ENCODE results near the gene SLC20A1. TPM values are rescaled to one million over a fixed set of nuclear protein-coding genes. Genes with fewer than 3 reads are reported as not detected.

Gene SLC20A1
- total and polyA plus RNA-seq, 3 donors from 2014 or later, result 30.2 to 47.8 (median 38.7) TPM

- no peak for DNase-seq
Measured at GRCh38 chr2:112694182-112694581, 48.4 kb downstream of the SLC20A1 start.

DNA sequence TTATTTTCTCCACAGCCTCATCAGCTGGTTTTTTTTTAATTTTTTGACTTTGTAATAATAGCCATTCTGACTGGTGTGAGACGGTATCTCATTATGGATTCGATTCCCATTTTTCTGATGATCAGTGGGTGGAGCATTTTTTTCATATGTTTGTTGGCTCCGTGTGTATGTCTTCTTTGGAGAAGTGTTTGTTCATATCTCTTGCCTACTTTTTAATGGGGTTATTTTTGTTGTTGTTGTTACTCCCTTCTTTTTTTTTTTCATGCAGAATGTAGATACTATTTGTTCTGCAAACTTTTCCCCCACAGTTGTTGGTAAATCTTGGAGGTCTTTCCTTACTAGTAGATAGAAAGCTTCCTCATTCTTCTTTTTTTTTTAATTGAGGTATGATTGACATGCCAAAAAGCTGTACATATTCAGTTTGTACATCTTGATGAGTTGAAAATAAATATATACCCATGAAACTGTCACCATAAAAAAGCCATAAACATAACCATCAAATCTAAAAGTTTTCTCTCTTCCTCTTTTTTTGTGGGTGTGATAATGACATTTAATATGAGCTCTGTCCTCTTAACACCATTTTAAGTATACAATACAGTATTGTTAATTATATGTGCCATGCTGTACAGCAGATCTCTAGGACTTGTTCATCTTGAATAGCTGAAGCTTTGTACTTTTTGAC is 53.2 kb downstream of the SLC20A1 start:
- Histone ChIP-seq H3K9me3 (no peaks in the 10 kb centered on the region), H3K4me3 (no peak overlapping the region), H3K27me3 (no peaks in the 10 kb centered on the region), H3K4me1 (no peaks in the 10 kb centered on the region), H3K36me3 (ENCODE audit: low read depth, missing control alignments) (no peaks in the 10 kb centered on the region), H3K27ac (no peak overlapping the region)
- DNase-seq, result no peak
- intact Hi-C loops (cut with DNase I; ENCODE audit: low total_unique reads), result no loop called here
- WGBS, 2 donors, result 77 to 81% methylated on average over 3 of the region's 3 CpGs
- TF ChIP-seq CTCF (IDR thresholded peaks at IDR 0.05) (no peak), POLR2A (IDR thresholded peaks at IDR 0.05) (no peak)

More at GRCh38 chr2:112694182-112694581, 48.4 kb downstream of the SLC20A1 start:
- Histone ChIP-seq H3K27ac (no peak overlapping the region), H3K27me3 (no peaks in the 10 kb centered on the region), H3K36me3 (ENCODE audit: low read depth, missing control alignments) (no peaks in the 10 kb centered on the region), H3K4me1 (no peaks in the 10 kb centered on the region), H3K4me3 (no peak overlapping the region), H3K9me3 (no peaks in the 10 kb centered on the region)
- intact Hi-C loops (cut with DNase I; ENCODE audit: low total_unique reads), result no loop called here
- TF ChIP-seq CTCF (IDR thresholded peaks at IDR 0.05), result no peak
- TF ChIP-seq POLR2A (IDR thresholded peaks at IDR 0.05), result no peak
- 95 to 96% methylated on average over 11 of the region's 12 CpGs for WGBS, 2 donors

DNA sequence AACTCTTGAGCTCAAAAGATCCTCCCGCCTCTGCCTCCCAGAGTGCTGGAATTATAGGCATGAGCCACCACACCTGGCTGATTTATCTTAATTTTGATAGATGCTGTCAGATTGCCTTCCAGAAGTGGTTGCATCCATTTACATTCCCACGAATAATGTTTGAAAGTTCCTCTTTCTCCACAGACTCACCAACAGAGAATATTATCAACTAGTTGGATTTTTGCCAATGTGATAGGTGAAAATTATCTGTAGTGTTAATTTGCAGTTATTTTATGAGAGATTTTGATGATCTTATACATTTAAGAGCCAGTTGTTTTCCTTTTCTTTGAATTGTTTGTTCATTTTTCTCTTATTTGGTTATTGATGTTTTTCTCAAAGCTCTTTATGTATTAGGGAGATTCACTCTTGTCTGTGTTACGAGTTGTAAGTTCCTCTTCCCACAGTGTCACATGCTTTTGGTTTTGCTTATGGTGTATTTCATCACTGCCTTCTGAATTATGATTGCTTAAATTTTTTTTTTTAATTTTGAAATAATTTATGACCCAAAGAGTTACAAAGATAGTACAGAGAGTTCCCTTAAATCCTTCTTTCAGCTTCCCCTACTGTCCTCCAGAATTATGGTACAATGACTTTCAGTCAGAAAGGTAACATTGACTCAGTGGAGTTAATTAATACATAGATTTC is 54.4 kb downstream of the SLC20A1 start:
- Histone ChIP-seq H3K9me3 (no peaks in the 10 kb centered on the region), H3K27me3 (no peaks in the 10 kb centered on the region), H3K4me1 (no peaks in the 10 kb centered on the region), H3K36me3 (ENCODE audit: low read depth, missing control alignments) (no peaks in the 10 kb centered on the region), H3K4me3 (no peak overlapping the region), H3K27ac (no peak overlapping the region)
- intact Hi-C loops (cut with DNase I; ENCODE audit: low total_unique reads), result no loop called here
- DNase-seq, result no peak
- TF ChIP-seq POLR2A (IDR thresholded peaks at IDR 0.05), result no peak
- no peak for TF ChIP-seq CTCF (IDR thresholded peaks at IDR 0.05)
- WGBS, 2 donors, result 78 to 80% methylated on average over 3 of the region's 3 CpGs

DNA sequence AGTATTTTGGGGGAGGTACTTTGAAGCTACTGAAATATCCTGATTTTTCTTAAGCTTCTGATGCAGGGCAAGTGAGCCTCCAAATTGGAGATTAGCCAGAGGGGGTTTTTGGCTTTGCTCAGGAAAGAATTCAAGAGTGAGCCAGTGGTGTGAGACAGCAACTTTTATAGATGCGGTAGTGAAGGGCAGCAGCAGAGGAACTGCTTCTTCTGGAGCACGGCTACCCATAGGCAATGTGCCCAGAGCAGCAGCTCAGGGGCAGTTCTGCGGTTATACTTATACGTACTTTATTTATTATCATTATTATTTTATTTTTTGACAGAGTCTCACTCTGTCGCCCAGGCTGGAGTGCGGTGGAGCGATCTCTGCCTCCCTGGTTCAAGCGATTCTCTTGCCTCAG is 55.3 kb downstream of the SLC20A1 start:
- Histone ChIP-seq H3K9me3 (no peaks in the 10 kb centered on the region), H3K36me3 (ENCODE audit: low read depth, missing control alignments) (no peaks in the 10 kb centered on the region), H3K4me1 (no peaks in the 10 kb centered on the region), H3K4me3 (no peak overlapping the region), H3K27ac (no peak overlapping the region), H3K27me3 (no peaks in the 10 kb centered on the region)
- intact Hi-C loops (cut with DNase I; ENCODE audit: low total_unique reads), result no loop called here
- TF ChIP-seq POLR2A (IDR thresholded peaks at IDR 0.05) (no peak), CTCF (IDR thresholded peaks at IDR 0.05) (no peak)
- no peak for DNase-seq
- WGBS, 2 donors, result 69 to 81% methylated on average over 8 of the region's 8 CpGs
